Tibial artery (tissue), 4 donors: ENCODE results near the gene USF2.
A peak's percentile ranks its signal among the peaks of the same experiment; 100 is the strongest.

Source experiments
- DNase-seq, 2 donors: peaks; one replicate each; pipeline ENCODE4 v3.0.0-alpha.2; 2019
- H3K27ac ChIP-seq, 2 donors: fragments of 200-600 bp; sonication (generic) in 1 of 2; 1 replicate in 1 of 2; 2 replicates in 1 of 2; pipeline ENCODE4 v1.5.1; 2018 to 2019; ENCODE audit warnings: mild to moderate bottlenecking in 1 of 2
- H3K27me3 ChIP-seq, 2 donors: fragments of 200-600 bp; sonication (generic) in 1 of 2; one replicate each; pipeline versions ENCODE4 v1.5.1 to v1.6.0; 2016 to 2019
- H3K36me3 ChIP-seq, 3 donors: fragments of 200-600 bp; sonication (generic) in 2 of 3; one replicate each; pipeline ENCODE4 v1.5.1; 2016 to 2019; ENCODE audit warnings: mild to moderate bottlenecking in 2 of 3
- H3K4me1 ChIP-seq, 4 donors: fragments of 200-600 bp; sonication (generic) in 2 of 4; 1 replicate in 3 of 4; 2 replicates in 1 of 4; pipeline ENCODE4 v1.5.1; 2016 to 2019
- H3K4me3 ChIP-seq, 2 donors: fragments of 200-600 bp; sonication (generic) in 1 of 2; 1 replicate in 1 of 2; 2 replicates in 1 of 2; pipeline ENCODE4 v1.5.1; 2018 to 2019; ENCODE audit warnings: mild to moderate bottlenecking in 2 of 2
- H3K9me3 ChIP-seq, 3 donors: fragments of 200-600 bp; sonication (generic) in 1 of 3; one replicate each; pipeline ENCODE4 v1.5.1; 2016 to 2019
- intact Hi-C: fragments of 100-400 bp; cut with DNase I; formaldehyde crosslinking; loops from one replicate; pipeline ENCODE4 v1.15.0; 2023; ENCODE audit warnings: low total_unique reads
- TF ChIP-seq, protein P1 (sequence below), 2 experiments: fragments of 200-600 bp in 1 of 2; fragments of 450-650 bp in 1 of 2; IDR thresholded peaks; one replicate each; pipeline ENCODE4 v1.5.1; 2017 to 2019; ENCODE audit warnings: antibody characterized with exemption in 2 of 2, mild to moderate bottlenecking in 1 of 2, moderate library complexity in 1 of 2

The USF2 gene

DNA sequence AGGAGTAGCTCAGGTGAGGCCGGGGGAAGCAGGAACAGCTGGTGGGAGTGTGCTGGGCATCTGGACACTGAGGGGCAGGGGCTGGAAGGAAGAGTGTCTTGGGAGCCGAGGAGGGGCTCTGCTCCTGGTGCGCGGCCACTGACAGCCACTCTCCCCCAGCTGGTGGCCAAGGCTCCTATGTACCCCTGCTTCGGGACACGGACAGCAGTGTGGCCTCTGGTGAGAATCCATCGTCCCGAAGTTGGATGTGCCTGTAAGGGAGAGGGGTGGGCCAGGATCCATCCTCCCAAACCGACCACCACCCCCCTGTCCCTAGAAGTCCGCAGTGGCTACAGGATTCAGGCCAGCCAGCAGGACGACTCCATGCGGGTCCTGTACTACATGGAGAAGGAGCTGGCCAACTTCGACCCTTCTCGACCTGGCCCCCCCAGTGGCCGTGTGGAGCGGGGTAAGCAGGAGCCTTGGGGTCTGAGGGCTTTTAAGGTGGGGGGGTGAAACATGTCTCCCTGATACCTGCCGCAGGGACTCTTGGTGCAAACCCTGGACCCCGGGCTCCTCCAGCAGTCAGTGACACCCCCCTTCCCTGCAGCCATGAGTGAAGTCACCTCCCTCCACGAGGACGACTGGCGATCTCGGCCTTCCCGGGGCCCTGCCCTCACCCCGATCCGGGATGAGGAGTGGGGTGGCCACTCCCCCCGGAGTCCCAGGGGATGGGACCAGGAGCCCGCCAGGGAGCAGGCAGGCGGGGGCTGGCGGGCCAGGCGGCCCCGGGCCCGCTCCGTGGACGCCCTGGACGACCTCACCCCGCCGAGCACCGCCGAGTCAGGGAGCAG is 2.0 kb upstream of the USF2 start:
- Histone ChIP-seq H3K36me3 (peaks cover 15 to 19% (median 16%) of the 10 kb centered on the region in 3 donors), H3K9me3 (no peaks in the 10 kb centered on the region), H3K27ac (peak overlapping the region; percentile 93 to 98), H3K4me1 (peaks cover 0 to 46% (median 20%) of the 10 kb centered on the region in 4 donors), H3K27me3 (no peaks in the 10 kb centered on the region), H3K4me3 (peak overlapping the region; percentile 74 to 89)
- peak in 1 of 2 donors; percentile 75 for DNase-seq
- TF ChIP-seq, protein P1, sequence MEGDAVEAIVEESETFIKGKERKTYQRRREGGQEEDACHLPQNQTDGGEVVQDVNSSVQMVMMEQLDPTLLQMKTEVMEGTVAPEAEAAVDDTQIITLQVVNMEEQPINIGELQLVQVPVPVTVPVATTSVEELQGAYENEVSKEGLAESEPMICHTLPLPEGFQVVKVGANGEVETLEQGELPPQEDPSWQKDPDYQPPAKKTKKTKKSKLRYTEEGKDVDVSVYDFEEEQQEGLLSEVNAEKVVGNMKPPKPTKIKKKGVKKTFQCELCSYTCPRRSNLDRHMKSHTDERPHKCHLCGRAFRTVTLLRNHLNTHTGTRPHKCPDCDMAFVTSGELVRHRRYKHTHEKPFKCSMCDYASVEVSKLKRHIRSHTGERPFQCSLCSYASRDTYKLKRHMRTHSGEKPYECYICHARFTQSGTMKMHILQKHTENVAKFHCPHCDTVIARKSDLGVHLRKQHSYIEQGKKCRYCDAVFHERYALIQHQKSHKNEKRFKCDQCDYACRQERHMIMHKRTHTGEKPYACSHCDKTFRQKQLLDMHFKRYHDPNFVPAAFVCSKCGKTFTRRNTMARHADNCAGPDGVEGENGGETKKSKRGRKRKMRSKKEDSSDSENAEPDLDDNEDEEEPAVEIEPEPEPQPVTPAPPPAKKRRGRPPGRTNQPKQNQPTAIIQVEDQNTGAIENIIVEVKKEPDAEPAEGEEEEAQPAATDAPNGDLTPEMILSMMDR (IDR thresholded peaks at IDR 0.05) = no peak
- intact Hi-C loops = loop anchor here (5.0 kb wide), 1 partner anchor 129 kb away; the partner anchor contains the start of genes FXYD1 and LGI4

DNA sequence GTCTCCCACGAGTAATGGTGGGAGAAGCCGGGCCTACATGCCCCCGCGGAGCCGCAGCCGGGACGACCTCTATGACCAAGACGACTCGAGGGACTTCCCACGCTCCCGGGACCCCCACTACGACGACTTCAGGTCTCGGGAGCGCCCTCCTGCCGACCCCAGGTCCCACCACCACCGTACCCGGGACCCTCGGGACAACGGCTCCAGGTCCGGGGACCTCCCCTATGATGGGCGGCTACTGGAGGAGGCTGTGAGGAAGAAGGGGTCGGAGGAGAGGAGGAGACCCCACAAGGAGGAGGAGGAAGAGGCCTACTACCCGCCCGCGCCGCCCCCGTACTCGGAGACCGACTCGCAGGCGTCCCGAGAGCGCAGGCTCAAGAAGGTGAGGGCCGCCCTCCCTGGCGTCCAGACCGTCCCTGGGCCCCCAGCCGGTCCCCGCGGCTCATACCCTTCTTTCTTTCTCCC is 1.4 kb upstream of the USF2 start:
- Histone ChIP-seq H3K27me3 (no peaks in the 10 kb centered on the region), H3K4me1 (peaks cover 0 to 42% (median 20%) of the 10 kb centered on the region in 4 donors), H3K9me3 (no peaks in the 10 kb centered on the region), H3K27ac (peak overlapping the region; percentile 93 to 98), H3K4me3 (peak overlapping the region; percentile 74 to 89), H3K36me3 (peaks cover 18 to 26% (median 22%) of the 10 kb centered on the region in 3 donors)
- TF ChIP-seq, protein P1 (IDR thresholded peaks at IDR 0.05) = no peak
- intact Hi-C loops = loop anchor here (5.0 kb wide), 1 partner anchor 130 kb away; the partner anchor contains the start of genes FXYD1 and LGI4
- DNase-seq = peak in 1 of 2 donors; percentile 80

DNA sequence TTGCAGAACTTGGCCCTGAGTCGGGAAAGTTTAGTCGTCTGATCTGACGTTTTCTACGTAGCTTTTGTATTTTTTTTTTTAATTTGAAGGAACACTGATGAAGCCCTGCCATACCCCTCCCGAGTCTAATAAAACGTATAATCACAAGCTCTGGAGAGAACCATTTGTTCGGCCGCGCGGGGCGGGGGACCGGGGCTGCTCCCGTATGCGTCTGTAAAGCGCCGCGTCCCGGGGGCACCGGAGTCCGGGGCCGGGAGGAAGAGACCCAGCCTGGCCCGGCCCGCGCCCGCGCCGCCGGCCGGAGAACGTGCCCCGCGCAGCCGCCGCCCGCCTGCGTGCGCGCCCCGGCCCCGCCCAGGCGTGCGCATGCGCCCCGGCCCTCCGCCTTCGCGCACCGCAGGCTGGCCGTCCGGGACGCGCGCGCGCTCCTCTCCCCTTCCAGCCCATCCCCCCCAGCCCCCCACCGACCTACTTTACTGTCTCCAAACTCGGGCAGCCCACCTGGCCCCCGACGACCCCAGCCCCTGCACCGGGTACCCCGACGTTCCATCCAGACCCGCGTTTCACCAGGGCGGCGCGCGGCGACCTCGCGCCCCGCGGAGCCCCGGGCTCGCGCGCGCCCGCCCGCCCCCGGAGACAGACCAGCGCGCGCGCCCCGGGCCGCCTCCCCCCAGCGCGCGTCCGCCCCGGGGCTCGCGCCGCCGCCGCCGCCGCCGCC is 785 bp upstream of the USF2 start:
- TF ChIP-seq, protein P1 (IDR thresholded peaks at IDR 0.05) = peak in 1 of 2 experiments; percentile 12
- peaks cover 18 to 32% (median 28%) of the 10 kb centered on the region in 3 donors for H3K36me3 ChIP-seq
- no peaks in the 10 kb centered on the region for H3K27me3 ChIP-seq
- intact Hi-C loops = loop anchor here (5.0 kb wide), 1 partner anchor 131 kb away; the partner anchor contains the start of genes FXYD1 and LGI4
- peak overlapping the region; percentile 93 to 98 for H3K27ac ChIP-seq
- peak overlapping the region; percentile 74 to 89 for H3K4me3 ChIP-seq
- peaks cover 0 to 40% (median 20%) of the 10 kb centered on the region in 4 donors for H3K4me1 ChIP-seq
- peak; percentile 60 to 85 for DNase-seq
- H3K9me3 ChIP-seq = no peaks in the 10 kb centered on the region

DNA sequence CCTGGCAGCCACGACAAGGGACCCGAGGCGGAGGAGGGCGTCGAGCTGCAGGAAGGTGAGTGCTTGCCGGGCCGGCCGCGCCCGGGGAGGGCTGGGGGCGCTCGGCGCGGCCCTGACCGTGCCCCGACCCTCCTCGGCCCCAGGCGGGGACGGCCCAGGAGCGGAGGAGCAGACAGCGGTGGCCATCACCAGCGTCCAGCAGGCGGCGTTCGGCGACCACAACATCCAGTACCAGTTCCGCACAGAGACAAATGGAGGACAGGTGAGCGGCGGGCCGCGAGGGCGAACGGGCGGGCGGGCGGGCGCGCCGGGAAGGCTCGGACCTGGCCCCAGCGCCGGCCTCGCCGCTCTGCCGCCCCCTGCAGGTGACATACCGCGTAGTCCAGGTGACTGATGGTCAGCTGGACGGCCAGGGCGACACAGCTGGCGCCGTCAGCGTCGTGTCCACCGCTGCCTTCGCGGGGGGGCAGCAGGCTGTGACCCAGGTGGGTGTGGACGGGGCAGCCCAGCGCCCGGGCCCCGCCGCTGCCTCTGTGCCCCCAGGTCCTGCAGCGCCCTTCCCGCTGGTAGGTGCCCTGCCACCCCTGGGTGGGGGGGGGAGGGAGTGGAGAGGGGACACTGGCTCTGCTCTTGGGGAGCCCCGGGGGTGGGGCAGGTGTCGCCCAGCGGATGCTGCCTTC is 816 bp downstream of the USF2 start:
- intact Hi-C loops = loop anchor here (5.0 to 10.0 kb wide), 3 partner anchors 132 to 223 kb away; partner anchors contain the start of genes FXYD1, KRTDAP and LGI4
- Histone ChIP-seq H3K4me1 (peaks cover 0 to 37% (median 20%) of the 10 kb centered on the region in 4 donors), H3K4me3 (peak overlapping the region; percentile 74 to 89), H3K27me3 (no peaks in the 10 kb centered on the region), H3K27ac (peak overlapping the region; percentile 93 to 98), H3K36me3 (peaks cover 28 to 48% (median 44%) of the 10 kb centered on the region in 3 donors), H3K9me3 (no peaks in the 10 kb centered on the region)
- TF ChIP-seq, protein P1 (IDR thresholded peaks at IDR 0.05) = peak; percentile 55 to 66
- DNase-seq = peak; percentile 85 to 92

DNA sequence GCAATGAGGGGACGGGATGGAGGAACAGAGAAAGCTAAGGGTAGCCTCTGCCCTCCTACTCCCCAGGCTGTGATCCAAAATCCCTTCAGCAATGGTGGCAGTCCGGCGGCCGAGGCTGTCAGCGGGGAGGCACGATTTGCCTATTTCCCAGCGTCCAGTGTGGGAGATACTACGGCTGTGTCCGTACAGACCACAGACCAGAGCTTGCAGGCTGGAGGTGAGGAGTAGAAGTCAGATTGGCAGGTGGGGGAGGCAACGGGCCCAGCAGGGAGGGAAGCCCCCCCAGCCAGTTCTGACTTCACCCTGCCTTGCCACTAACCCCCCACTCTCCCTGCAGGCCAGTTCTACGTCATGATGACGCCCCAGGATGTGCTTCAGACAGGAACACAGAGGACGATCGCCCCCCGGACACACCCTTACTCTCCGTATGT is 1.6 kb downstream of the USF2 start:
- no peak overlapping the region for H3K4me3 ChIP-seq
- intact Hi-C loops = loop anchor here (5.0 to 10.0 kb wide), 2 partner anchors 206 to 222 kb away; partner anchors contain the start of gene KRTDAP
- peaks cover 34 to 56% (median 48%) of the 10 kb centered on the region in 3 donors for H3K36me3 ChIP-seq
- H3K27me3 ChIP-seq = no peaks in the 10 kb centered on the region
- H3K4me1 ChIP-seq = peaks cover 0 to 32% (median 20%) of the 10 kb centered on the region in 4 donors
- no peak for DNase-seq
- peak overlapping the region in 1 of 2 donors; percentile 98 for H3K27ac ChIP-seq
- TF ChIP-seq, protein P1 (IDR thresholded peaks at IDR 0.05) = no peak
- no peaks in the 10 kb centered on the region for H3K9me3 ChIP-seq
